GM19438 (cell line): ENCODE measurements around the gene RPTOR.

ENCODE experiments used
- ATAC-seq: cut with Tn5 transposase; IDR thresholded peaks from one replicate; pipeline ENCODE4 v1.9.1; 2021; ENCODE audit warnings: low read depth; ENCODE audit not compliant: unreplicated experiment

RPTOR gene

DNA sequence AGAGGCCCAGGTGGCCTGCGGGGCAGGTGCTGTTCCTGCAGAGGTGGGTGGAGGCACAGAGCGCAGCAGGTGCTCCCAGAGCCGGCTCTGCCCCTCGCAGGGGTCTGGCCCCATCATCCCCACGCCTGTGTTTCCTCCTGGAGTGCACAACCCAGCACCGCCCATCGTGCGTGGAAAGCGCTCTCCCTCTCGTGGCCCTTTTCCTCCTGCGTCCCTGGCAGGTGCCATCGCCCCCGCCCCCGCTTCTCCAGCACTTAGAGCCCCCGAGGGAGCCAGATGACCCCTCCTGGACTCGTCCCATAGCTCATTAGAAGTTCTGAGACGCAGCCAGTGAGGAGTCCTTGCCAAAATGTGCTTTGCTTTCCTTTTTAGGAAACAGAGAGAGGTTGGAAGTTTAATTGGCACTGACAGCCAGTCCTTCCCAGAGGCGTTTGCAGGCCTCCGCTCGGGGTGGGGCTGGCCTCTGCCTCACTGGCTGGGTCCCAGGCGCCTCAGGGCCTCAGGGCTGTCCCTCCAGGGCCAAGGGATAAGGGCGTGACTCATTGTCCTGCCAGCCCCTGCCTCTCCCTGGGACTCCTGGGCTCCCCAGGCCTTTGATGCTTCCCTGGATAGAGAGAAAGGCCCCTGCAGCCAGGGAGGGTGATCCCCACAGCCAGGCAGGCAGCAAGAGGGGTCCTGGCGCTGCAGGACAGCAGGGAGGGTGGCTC lies 414.8 kb downstream of the RPTOR start:
- ATAC-seq = no peak

- no peak for ATAC-seq
Observed at GRCh38 chr17:80960037-80960796, 415.6 kb downstream of the RPTOR start.

- no peak for ATAC-seq
Observed at GRCh38 chr17:80960797-80961452, 416.3 kb downstream of the RPTOR start.

DNA sequence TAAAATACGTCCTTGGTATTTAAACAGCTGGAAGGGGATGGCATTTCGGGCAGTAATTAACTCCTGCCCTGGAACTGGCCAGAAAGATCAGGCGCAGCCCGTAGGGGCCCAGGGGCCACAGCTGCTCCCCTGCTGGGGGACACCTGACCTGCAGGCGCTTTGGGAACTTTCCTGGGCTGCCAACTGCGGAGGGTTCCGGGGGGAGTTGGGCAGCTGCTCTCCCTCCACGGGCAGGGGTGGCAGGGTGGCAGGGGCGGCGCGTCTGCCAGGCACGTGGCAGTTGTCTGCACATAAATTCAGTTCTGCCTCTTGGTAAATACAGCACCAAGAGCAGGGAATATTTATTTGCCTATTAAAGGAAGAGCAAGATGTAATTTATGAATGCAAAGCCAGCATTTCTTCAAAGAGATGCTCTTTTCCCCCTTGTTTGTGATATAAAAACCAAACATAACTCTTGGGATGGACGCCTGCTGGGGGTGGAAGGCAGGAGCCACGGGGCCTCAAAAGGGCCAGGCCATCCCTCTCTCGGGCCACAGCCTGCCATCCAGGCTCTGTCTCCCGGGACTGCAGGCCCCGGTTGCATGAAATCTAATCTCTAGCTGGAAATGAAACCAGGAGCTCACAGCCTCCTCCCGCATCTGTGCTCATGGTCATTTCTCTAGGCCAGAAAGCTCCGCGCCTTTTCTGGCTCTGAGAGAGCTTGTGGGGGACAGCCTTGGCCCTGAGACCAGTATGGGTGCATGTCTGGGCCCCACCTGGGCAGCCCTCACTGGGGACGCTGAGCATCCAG lies 417.1 kb downstream of the RPTOR start:
- no peak for ATAC-seq

DNA sequence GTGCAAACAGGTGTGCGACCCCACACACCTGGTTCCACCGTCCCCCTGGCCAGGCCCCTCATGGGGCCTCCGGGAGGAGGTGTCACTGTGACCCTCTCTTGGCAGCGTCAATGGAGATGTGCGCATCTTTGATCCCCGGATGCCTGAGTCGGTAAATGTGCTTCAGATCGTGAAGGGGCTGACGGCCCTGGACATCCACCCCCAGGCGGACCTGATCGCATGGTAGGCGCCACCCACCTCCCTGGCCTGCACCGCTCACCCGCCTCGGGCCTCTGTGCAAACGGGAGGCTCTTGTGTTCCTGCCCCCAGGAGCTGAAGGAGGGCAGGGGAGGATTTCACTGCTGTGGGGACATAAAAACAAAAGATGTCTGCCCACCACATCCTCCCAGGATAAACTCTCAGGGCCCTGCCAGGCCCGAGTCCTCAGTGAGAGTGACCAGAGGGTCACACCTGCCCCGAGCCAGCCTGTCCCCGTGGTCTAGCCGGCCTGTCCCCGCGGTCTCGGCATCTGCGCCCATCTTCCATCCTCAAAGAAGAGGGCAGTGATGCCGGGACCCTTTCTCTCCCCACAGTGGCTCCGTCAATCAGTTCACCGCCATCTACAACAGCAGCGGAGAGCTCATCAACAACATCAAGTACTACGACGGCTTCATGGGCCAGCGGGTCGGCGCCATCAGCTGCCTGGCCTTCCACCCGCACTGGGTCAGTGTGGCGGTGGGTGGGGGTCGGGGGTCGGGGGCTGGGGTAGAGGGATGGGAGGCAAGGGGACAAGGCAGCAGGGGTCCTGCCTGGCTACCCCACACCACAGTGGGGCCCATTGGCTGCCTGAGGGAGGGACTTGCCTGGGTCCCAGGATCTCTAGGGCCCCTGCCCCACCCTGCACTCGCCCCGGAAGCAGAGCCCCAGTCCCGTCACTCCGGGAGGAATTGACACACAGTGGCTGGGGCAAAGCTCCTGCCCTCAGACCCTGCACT lies 418.0 kb downstream of the RPTOR start:
- ATAC-seq = no peak

- no peak for ATAC-seq
Observed at GRCh38 chr17:80963812-80964543, 419.3 kb downstream of the RPTOR start.

GRCh38 chr17:80964544-80964856 lies 419.9 kb downstream of the RPTOR start:
- no peak for ATAC-seq

GRCh38 chr17:80964859-80965580 lies 420.4 kb downstream of the RPTOR start:
- ATAC-seq = no peak

DNA sequence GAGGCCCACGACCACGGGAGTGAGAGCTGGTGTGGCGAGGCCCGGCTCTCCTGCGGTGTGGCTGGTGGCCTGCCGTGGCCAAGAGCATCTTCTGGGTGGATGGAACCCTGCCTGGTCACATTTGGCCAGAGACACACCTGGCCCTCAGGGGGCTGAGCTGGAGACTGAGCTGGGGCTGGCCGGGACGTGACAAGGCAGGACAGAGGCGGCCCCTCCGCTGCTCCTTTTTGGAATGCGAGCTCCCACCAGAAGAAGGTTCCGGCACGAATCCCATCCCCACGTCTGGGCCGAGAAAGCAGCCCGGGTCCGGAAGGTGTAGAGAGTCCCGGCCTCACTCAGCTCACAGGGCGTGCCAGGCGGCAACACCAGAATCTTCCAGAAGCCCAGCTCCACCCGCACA lies 421.0 kb downstream of the RPTOR start:
- ATAC-seq = no peak

DNA sequence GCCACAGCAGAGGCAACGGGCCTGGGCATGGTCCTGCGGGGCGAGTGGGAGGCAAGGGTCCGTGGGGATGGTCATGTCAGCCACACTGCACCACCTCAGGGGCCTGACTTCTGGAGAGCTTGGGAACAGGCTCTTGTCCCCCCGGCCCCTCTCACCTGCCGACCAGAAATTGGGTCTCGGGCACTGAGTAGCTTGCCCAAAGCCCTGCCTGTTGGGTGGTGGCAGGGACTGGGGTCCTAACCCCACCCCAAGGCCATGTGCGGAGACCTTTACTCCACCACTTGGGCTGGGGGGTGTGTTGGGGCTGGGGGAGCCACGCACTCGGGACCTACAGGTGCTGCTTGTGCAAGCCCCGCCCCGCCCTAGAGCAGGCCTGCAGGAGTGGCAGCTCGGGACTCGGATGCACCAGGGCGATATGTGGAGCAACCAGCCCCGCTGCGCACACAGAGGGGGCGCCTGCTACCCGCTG lies 422.8 kb downstream of the RPTOR start:
- ATAC-seq = no peak

DNA sequence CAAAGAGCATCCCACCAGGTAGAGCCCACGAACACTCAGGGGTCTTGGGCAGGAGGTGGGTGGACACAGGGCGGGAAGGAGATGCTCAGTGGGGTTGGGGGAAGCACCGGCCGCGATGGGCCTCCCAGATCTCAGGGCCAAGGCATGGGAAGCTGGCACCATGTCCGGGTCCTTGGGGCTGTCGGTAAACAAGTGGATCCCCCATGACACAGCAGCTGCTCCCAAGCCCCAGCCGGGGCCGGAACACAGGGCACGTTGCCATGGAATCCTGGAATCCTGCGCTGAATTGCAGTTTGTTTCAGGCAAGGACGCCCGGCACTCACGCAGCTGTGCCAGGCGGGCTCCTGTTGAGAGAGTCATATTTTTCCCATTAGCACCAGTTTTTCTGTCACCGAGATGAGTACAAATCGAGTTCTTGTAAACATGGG lies 424.0 kb downstream of the RPTOR start:
- no peak for ATAC-seq

DNA sequence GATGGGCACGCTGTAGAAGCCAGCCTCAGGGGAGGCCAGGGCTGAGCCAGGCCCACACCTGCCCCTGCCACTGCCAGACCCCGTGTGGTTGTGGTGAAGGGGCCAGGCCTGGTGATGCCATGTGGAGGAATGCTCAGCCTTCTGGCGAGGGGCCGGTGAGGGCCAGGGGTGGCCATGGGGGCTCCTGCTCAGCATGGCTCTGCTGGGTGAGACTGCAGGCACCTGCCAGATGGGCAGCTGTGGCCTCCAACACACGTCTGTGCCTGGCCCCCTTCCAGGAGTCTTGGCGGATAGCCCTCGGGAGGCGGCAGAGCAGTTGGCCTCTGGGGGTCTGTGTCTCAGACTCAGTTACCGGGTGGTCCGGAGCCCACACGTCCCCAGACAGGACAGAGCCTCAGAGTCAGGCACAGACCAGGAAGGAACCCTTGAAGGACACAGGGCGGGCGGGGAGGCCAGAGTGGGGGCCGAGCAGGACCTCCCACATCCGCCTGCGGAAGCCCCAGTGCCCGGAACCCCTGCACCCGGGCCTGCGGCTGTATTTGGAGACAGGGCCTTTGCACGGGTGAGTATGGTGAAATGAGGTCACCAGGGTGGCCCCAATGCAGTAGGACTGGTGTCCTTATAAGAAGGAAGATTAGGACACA lies 424.5 kb downstream of the RPTOR start:
- no peak for ATAC-seq

DNA sequence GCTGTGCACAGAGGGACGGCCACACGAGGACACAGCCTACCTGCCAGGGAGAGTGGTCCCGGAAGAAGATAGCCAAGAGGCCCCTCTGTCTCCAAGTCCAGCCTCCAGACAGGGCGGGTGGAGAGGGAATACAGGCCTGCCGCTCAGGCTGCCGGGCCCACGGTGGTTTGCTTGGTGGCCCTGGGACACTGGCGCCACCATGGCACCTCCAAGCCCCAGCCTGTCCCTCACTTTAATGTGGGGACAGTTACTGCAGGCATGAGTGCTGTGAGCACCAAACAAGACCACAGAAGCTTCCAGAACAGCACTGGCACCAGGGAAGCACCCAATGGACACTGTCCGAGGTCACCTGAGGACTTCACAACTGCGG lies 425.0 kb downstream of the RPTOR start:
- no peak for ATAC-seq

DNA sequence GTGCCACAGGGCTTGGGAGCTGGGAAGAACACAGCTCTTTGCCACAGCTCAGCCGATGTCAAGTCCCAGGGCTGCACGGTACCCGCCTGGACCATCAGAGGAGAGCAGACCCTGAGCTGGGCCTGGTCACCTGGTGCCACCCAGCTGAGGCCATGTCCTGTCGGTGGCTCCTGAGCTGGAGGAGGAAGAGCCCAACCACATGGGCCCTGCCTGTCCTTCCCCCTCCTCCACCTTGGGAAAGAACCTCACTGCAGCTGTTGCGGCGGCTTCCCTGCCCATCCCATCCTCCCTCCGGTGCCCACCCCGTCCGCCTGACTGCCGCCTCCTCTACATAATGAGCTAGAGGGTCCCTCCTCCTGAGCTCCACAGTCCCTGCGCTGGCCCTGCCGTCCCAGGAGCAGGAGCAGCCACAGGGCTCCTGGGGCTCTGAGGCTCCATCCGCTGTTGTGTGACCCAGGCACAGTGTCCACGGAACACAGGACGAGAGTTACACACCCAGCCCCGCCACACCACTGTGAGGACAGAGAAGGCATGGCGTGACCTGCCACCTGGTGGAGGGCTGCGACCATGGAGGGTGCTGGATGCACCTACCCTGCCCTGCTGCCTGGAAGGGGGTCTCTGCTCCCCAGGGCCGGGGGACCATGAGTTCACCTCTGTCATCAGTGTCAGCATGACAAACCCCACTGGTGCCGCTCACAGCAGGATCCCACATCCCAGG lies 425.6 kb downstream of the RPTOR start:
- no peak for ATAC-seq

DNA sequence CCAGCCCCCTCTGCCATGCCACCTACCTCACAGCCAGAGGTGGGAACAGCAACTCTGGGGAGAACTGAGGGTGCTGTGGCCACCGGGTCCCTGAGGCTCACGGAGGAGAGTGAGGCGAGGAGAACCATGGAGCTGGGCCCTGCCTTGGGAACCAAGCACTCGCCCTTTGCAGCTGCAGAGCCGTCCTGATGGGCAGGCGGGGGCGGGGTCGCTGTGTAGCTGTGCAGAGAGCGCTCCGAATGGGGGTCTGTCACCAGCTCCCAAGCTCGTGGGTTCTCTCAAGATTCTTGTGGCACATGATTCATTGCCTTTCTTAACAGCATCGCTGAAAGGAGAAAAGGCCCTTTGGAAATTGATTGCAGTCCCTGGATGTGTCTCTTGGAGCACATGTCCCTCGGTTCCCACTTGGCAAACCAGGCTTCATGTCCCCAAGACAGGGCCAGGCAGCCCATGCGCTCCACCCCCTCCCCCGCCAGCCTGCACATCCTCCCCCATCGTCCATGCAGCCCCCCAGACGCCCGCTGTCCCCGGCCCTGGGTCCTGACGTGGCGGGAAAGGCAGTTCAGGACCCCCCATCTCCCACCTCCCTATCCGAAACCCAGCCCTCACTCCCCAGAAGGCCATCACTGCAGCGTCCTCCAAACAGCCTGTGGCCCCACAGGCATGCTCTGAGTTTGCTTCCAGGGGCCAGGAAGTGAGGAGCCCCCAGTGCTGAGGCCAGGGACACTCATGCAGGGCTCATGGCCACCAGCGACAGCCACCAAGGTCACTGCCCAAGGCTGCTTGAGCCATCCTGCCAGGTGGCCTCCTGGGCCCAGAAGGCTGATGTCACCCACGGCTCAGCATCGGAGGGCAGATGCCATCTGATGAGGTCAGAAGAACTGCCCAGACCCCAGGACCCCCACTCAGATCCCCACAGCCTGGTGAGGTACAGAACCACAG lies 426.4 kb downstream of the RPTOR start:
- no peak for ATAC-seq

DNA sequence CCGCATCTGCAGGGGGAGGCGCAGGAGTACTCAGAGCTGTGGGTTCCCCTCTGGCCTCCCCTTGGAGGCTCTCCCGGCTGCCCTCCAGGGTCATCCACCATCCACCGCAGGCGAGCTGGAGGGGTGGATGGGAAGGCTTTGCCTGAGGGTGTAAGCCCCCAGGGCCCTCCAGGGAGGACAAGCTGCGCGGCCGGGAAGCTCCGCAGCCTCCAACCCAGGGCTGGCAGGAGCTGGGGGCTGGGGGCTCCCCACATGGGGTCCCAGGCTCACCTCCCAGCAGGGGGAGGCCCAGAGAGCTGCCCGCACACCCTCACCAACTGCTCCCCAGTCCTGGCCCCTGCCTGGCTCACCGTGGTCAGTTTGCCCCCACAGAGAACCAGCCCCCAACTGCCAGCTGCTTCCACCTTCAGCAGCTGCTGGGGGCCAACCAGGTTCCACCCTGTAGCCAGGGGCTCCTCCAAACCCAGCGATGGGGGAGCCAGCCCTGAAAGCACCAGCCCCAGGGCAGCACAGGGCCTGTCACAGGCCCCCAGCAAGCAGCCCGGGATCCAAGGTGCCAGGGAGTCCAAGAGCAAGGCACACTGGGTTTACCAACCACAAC lies 427.2 kb downstream of the RPTOR start:
- no peak for ATAC-seq
